H1 (cell line): ENCODE data around the gene KRTAP5-4. TPM values are rescaled to one million over a fixed set of nuclear protein-coding genes. Genes with fewer than 3 reads are reported as not detected.

Source experiments
- CTCF ChIA-PET: fragments of 300-600 bp; sonication (Branson Sonifier 250); formaldehyde crosslinking; loops from one replicate; lab custom pipeline; 2021; ENCODE audit not compliant: partially characterized antibody; lab: Charles Lee
- POLR2A ChIA-PET: fragments of 300-600 bp; sonication (Branson Sonifier 250); formaldehyde crosslinking; loops from one replicate; lab custom pipeline; 2021; ENCODE audit warnings: inconsistent platforms; ENCODE audit not compliant: partially characterized antibody; lab: Charles Lee
- DNase-seq, 2 experiments: peaks; one replicate each; pipeline versions ENCODE4 v3.0.0 to v3.0.0-alpha.2; 2010 to 2022; ENCODE audit warnings: low spot score in 2 of 2, low read depth in 1 of 2, mixed read lengths in 1 of 2
- FAIRE-seq: peaks from 2 replicates; lab custom pipeline; 2011; peaks lifted over from hg19 to GRCh38; lab: Jason Lieb, UNC
- H2AFZ ChIP-seq: 2 replicates; pipeline ENCODE4 v1.8.1; 2012; ENCODE audit warnings: low read length, inconsistent platforms
- H2AK5ac ChIP-seq: 2 replicates; pipeline ENCODE4 v1.6.1; 2013; ENCODE audit warnings: low read depth, low read length
- H2BK120ac ChIP-seq: replicated peaks from 2 replicates; pipeline ENCODE3; 2013; ENCODE audit warnings: low read depth, low read length, inconsistent platforms
- H2BK12ac ChIP-seq: 2 replicates; pipeline ENCODE4 v1.6.1; 2013; ENCODE audit warnings: low read depth, low read length
- H2BK15ac ChIP-seq: 2 replicates; pipeline ENCODE4 v1.6.1; 2013; ENCODE audit warnings: low read length
- H2BK20ac ChIP-seq: 2 replicates; pipeline ENCODE4 v1.6.1; 2013; ENCODE audit warnings: low read length
- H2BK5ac ChIP-seq: 2 replicates; pipeline ENCODE4 v1.6.1; 2013; ENCODE audit warnings: low read depth, low read length
- H3K14ac ChIP-seq: 2 replicates; pipeline ENCODE4 v1.6.1; 2013; ENCODE audit warnings: inconsistent platforms; ENCODE audit not compliant: insufficient read length
- H3K18ac ChIP-seq: 2 replicates; pipeline ENCODE4 v1.6.1; 2013; ENCODE audit warnings: low read length; ENCODE audit errors: extremely low read depth
- H3K23ac ChIP-seq: 2 replicates; pipeline ENCODE4 v1.6.1; 2013; ENCODE audit warnings: inconsistent platforms; ENCODE audit not compliant: insufficient read length
- H3K23me2 ChIP-seq: 2 replicates; pipeline ENCODE4 v1.6.1; 2013; ENCODE audit warnings: low read depth, low read length
- H3K27ac ChIP-seq: 2 replicates; pipeline ENCODE4 v1.6.1; 2011; ENCODE audit warnings: low read depth, low read length, inconsistent platforms
- H3K27me3 ChIP-seq, 4 experiments: replicated peaks in 1 of 4; 1 replicate in 1 of 4; 2 replicates in 3 of 4; pipeline versions ENCODE4 v1.6.1 to v1.8.1; 2011 to 2013; ENCODE audit warnings: low read length in 3 of 4, mild to moderate bottlenecking in 3 of 4, inconsistent platforms in 2 of 4, mixed read lengths in 2 of 4, moderate library complexity in 1 of 4; ENCODE audit not compliant: control insufficient read depth in 3 of 4, insufficient read depth in 3 of 4; ENCODE audit errors: extremely low read depth in 1 of 4
- H3K36me3 ChIP-seq, 4 experiments: 2 replicates each; pipeline versions ENCODE4 v1.6.1 to v1.8.1; 2011 to 2013; ENCODE audit warnings: mild to moderate bottlenecking in 4 of 4, low read length in 3 of 4, moderate library complexity in 2 of 4, control low read depth in 1 of 4, inconsistent platforms in 1 of 4; ENCODE audit not compliant: insufficient read depth in 4 of 4, control insufficient read depth in 2 of 4
- H3K4ac ChIP-seq: replicated peaks from 2 replicates; pipeline ENCODE3; 2013; ENCODE audit warnings: low read length, low read depth, mixed read lengths, inconsistent platforms; ENCODE audit not compliant: insufficient read length
- H3K4me1 ChIP-seq, 4 experiments: replicated peaks in 1 of 4; 1 replicate in 1 of 4; 2 replicates in 3 of 4; pipeline versions ENCODE4 v1.6.1 to v1.8.1; 2011 to 2013; ENCODE audit warnings: low read length in 3 of 4, inconsistent platforms in 2 of 4, mixed read lengths in 1 of 4; ENCODE audit not compliant: insufficient read depth in 4 of 4, control insufficient read depth in 3 of 4
- H3K4me2 ChIP-seq, 2 experiments: 2 replicates each; pipeline versions ENCODE4 v1.6.1 to v1.8.1; 2011 to 2013; ENCODE audit warnings: low read depth in 2 of 2, low read length in 2 of 2, control low read depth in 1 of 2, inconsistent platforms in 1 of 2, mild to moderate bottlenecking in 1 of 2; ENCODE audit not compliant: insufficient read depth in 1 of 2
- H3K4me3 ChIP-seq, 4 experiments: fragments of 200-600, 300-600 bp in 1 of 4; sonication (generic), shearing (Covaris generic), sonication (Bioruptor Twin) in 1 of 4; 2 replicates each; pipeline versions ENCODE4 v1.5.1 to v1.8.1; 2011 to 2016; ENCODE audit warnings: low read length in 4 of 4, low read depth in 3 of 4, control low read depth in 2 of 4, inconsistent platforms in 2 of 4, mild to moderate bottlenecking in 2 of 4, mixed read lengths in 1 of 4, moderate library complexity in 1 of 4; ENCODE audit not compliant: insufficient read depth in 2 of 4; ENCODE audit errors: extremely low read depth in 1 of 4
- H3K56ac ChIP-seq: replicated peaks from 2 replicates; pipeline ENCODE3; 2013; ENCODE audit warnings: low read depth, mild to moderate bottlenecking, mixed read lengths, low read length, inconsistent platforms; ENCODE audit not compliant: insufficient read length
- H3K79me1 ChIP-seq: 2 replicates; pipeline ENCODE4 v1.6.1; 2013; ENCODE audit warnings: low read depth, low read length, control low read depth
- H3K79me2 ChIP-seq, 2 experiments: 2 replicates each; pipeline versions ENCODE4 v1.6.1 to v1.8.1; 2012 to 2013; ENCODE audit warnings: low read length in 2 of 2, mild to moderate bottlenecking in 2 of 2, inconsistent platforms in 1 of 2; ENCODE audit not compliant: insufficient read depth in 2 of 2, control insufficient read depth in 1 of 2
- H3K9ac ChIP-seq, 4 experiments: replicated peaks in 1 of 4; 1 replicate in 1 of 4; 2 replicates in 3 of 4; pipeline versions ENCODE4 v1.6.1 to v1.8.1; 2011 to 2013; ENCODE audit warnings: low read depth in 3 of 4, low read length in 3 of 4, control low read depth in 2 of 4, mild to moderate bottlenecking in 2 of 4, moderate library complexity in 2 of 4, inconsistent platforms in 1 of 4; ENCODE audit errors: extremely low read depth in 1 of 4
- H3K9me3 ChIP-seq, 2 experiments: 2 replicates each; pipeline versions ENCODE4 v1.6.1 to v1.8.1; 2012 to 2013; ENCODE audit warnings: mild to moderate bottlenecking in 2 of 2, moderate library complexity in 2 of 2, control low read depth in 1 of 2, inconsistent platforms in 1 of 2, low read depth in 1 of 2, low read length in 1 of 2, mixed read lengths in 1 of 2; ENCODE audit not compliant: insufficient read depth in 2 of 2
- H4K20me1 ChIP-seq, 2 experiments: replicated peaks in 1 of 2; 2 replicates each; pipeline versions ENCODE3 to v1.8.1; 2011 to 2013; ENCODE audit warnings: inconsistent platforms in 2 of 2, low read length in 2 of 2, mild to moderate bottlenecking in 1 of 2; ENCODE audit not compliant: insufficient read depth in 2 of 2, control insufficient read depth in 1 of 2
- H4K5ac ChIP-seq: 2 replicates; pipeline ENCODE4 v1.6.1; 2013; ENCODE audit warnings: low read length, low read depth, mixed read lengths, inconsistent platforms; ENCODE audit not compliant: insufficient read length
- H4K8ac ChIP-seq: 2 replicates; pipeline ENCODE4 v1.8.0; 2013; ENCODE audit warnings: mild to moderate bottlenecking, moderate library complexity, low read length, inconsistent platforms; ENCODE audit not compliant: insufficient read depth; ENCODE audit errors: extremely low read depth
- H4K91ac ChIP-seq: replicated peaks from 2 replicates; pipeline ENCODE3; 2013; ENCODE audit warnings: low read length, mixed read lengths, inconsistent platforms; ENCODE audit not compliant: insufficient read length
- CTBP2 ChIP-seq: IDR thresholded peaks from 2 replicates; pipeline ENCODE4 v1.7.0; 2011; ENCODE audit warnings: borderline replicate concordance, mild to moderate bottlenecking, moderate library complexity, mixed read lengths, low read length; ENCODE audit not compliant: insufficient read depth, insufficient read length
- GABPA ChIP-seq: IDR thresholded peaks from 2 replicates; pipeline ENCODE4 v1.6.1; 2011; ENCODE audit warnings: mild to moderate bottlenecking, low read length, moderate library complexity, borderline replicate concordance; ENCODE audit not compliant: insufficient read depth
- MAX ChIP-seq: IDR thresholded peaks from 2 replicates; pipeline ENCODE4 v1.6.1; 2012; ENCODE audit warnings: inconsistent platforms
- PHF8 ChIP-seq: fragments of 200-600 bp; sonication (generic); conservative IDR thresholded peaks from 2 replicates; pipeline ENCODE4 v1.7.1; 2012; ENCODE audit warnings: low read depth, mild to moderate bottlenecking, inconsistent platforms, low read length, moderate library complexity
- POLR2AphosphoS5 ChIP-seq: IDR thresholded peaks from 2 replicates; pipeline ENCODE4 v1.6.1; 2011; ENCODE audit warnings: low read depth, low read length
- SIRT6 ChIP-seq: IDR thresholded peaks from one replicate; pipeline ENCODE4 v1.7.1; 2012; ENCODE audit warnings: low read length, inconsistent platforms
- TAF7 ChIP-seq: optimal IDR thresholded peaks from 2 replicates; pipeline ENCODE3; 2011; ENCODE audit warnings: low read depth, mild to moderate bottlenecking, inconsistent platforms, low read length, moderate library complexity, borderline replicate concordance
- ZNF274 ChIP-seq: IDR thresholded peaks from 2 replicates; pipeline ENCODE4 v1.7.0; 2012; ENCODE audit warnings: low read length, borderline replicate concordance; ENCODE audit errors: extremely low read depth
- WGBS, 2 experiments: shearing (Covaris generic) in 1 of 2; methylation state at CpG; one replicate each; pipeline versions ENCODE4 v1.1.6 to v1.1.7; 2013 to 2015; ENCODE audit warnings: low lambda C conversion rate in 2 of 2, mixed read lengths in 2 of 2, inconsistent platforms in 1 of 2, low coverage in 1 of 2, missing lambda C conversion rate in 1 of 2; ENCODE audit not compliant: insufficient replicate concordance in 2 of 2, insufficient coverage in 1 of 2, insufficient read length in 1 of 2; ENCODE audit errors: extremely low coverage in 1 of 2, missing lambda C conversion rate in 1 of 2; 5-methylcytosine and 5-hydroxymethylcytosine counted together
- polyA plus RNA-seq, 7 experiments: library from polyadenylated mRNA; depleted of rRNA in 3 of 7; stranded (reverse) in 5 of 7; unstranded in 2 of 7; fragments of >200 nt in 5 of 7; fragments of 200-250 nt in 2 of 7; gene quantifications; 1 replicate in 5 of 7; 2 replicates in 1 of 7; 4 replicates in 1 of 7; pipeline versions ENCODE4 v1.2.1 to v1.2.3, GENCODE V29; 2011 to 2013; ENCODE audit warnings: missing spikeins in 2 of 7, mixed read lengths in 2 of 7
- total RNA-seq: library from RNA; stranded (reverse); fragmentation: NEBNext Ultra II Directional; extraction: Animal tissue kit (Norgen Biotek cat#: 25700); gene quantifications from 2 replicates; pipeline ENCODE4 v1.2.1, GENCODE V29; 2021
- TF ChIP-seq, protein P1 (sequence below): IDR thresholded peaks from 2 replicates; pipeline ENCODE4 v1.6.1; 2012; ENCODE audit warnings: inconsistent platforms
- TF ChIP-seq, protein P2 (sequence below), 3 experiments: IDR thresholded peaks; 1 replicate in 2 of 3; 2 replicates in 1 of 3; pipeline versions ENCODE4 v1.5.1 to v1.6.1; 2011; ENCODE audit warnings: low read length in 3 of 3, mild to moderate bottlenecking in 3 of 3, inconsistent platforms in 2 of 3, low read depth in 1 of 3, moderate library complexity in 1 of 3; ENCODE audit not compliant: insufficient read depth in 1 of 3; ENCODE audit errors: control extremely low read depth in 1 of 3

KRTAP5-4 gene
- total and polyA plus RNA-seq, 2 of the 8 experiments (the other 6 are each of a cell fraction or from before 2014, with no cell fraction given) = not detected

GRCh38 chr11:1667906-1668305, 46.0 kb upstream of the KRTAP5-4 start:
- ChIA-PET POLR2A (no interaction called here), CTCF (interaction anchor here (0.6 to 1.4 kb wide), 4 partner anchors 7 to 27 kb away, joined by 3 to 5 read pairs (median 3); no protein-coding TSS in a partner anchor)
- no peak for FAIRE-seq
- Histone ChIP-seq H4K8ac (0 out of 2 replicates have a peak overlapping the region, but pooled peaks have one; percentile 79), H3K79me1 (no peaks in the 10 kb centered on the region), H3K23me2 (peaks cover 6% of the 10 kb centered on the region; the same call in 1 of the 2 replicates), H3K27ac (no peak overlapping the region), H3K56ac (no peak overlapping the region), H3K27me3 (peaks cover 0 to 4% (median 0%) of the 10 kb centered on the region in 4 experiments; a peak in 3 of 7 replicates), H4K91ac (no peak overlapping the region), H3K9ac (no peak overlapping the region), H3K23ac (no peak overlapping the region), H2BK5ac (no peak overlapping the region), H3K9me3 (no peaks in the 10 kb centered on the region), H3K4ac (no peak overlapping the region), H3K79me2 (no peaks in the 10 kb centered on the region), H3K4me3 (no peak overlapping the region), H4K20me1 (peaks cover 0 to 2% of the 10 kb centered on the region in 2 experiments), H4K5ac (no peak overlapping the region), H2AFZ (no peak overlapping the region), H3K14ac (no peak overlapping the region), H2BK12ac (no peak overlapping the region), H2BK20ac (no peak overlapping the region), H3K4me1 (no peaks in the 10 kb centered on the region), H2BK120ac (no peak overlapping the region), H2AK5ac (no peak overlapping the region), H3K18ac (no peak overlapping the region; the same call in 1 of the 2 replicates), H2BK15ac (no peak overlapping the region), H3K4me2 (no peak overlapping the region), H3K36me3 (no peaks in the 10 kb centered on the region)
- TF ChIP-seq GABPA (no peak), POLR2AphosphoS5 (no peak), CTBP2 (no peak), SIRT6 (no peak), PHF8 (no peak), ZNF274 (no peak), MAX (0 out of 2 replicates have a peak, but pooled peaks have one; percentile 15), TAF7 (no peak)
- TF ChIP-seq, protein P1, sequence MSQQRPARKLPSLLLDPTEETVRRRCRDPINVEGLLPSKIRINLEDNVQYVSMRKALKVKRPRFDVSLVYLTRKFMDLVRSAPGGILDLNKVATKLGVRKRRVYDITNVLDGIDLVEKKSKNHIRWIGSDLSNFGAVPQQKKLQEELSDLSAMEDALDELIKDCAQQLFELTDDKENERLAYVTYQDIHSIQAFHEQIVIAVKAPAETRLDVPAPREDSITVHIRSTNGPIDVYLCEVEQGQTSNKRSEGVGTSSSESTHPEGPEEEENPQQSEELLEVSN = peak; percentile 68
- TF ChIP-seq, protein P2, sequence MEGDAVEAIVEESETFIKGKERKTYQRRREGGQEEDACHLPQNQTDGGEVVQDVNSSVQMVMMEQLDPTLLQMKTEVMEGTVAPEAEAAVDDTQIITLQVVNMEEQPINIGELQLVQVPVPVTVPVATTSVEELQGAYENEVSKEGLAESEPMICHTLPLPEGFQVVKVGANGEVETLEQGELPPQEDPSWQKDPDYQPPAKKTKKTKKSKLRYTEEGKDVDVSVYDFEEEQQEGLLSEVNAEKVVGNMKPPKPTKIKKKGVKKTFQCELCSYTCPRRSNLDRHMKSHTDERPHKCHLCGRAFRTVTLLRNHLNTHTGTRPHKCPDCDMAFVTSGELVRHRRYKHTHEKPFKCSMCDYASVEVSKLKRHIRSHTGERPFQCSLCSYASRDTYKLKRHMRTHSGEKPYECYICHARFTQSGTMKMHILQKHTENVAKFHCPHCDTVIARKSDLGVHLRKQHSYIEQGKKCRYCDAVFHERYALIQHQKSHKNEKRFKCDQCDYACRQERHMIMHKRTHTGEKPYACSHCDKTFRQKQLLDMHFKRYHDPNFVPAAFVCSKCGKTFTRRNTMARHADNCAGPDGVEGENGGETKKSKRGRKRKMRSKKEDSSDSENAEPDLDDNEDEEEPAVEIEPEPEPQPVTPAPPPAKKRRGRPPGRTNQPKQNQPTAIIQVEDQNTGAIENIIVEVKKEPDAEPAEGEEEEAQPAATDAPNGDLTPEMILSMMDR (IDR thresholded peaks at IDR 0.05; ENCODE audit: control extremely low read depth in 1 of 3, insufficient read depth in 1 of 3, low read depth in 1 of 3, low read length in 3 of 3) = no peak
- DNase-seq = no peak
- 79% methylated on average over 14 of the region's 16 CpGs; no CpG with 5 or more reads in 1 of the 2 experiments for WGBS, 2 experiments
